PC-9 (cell line): ENCODE measurements around the gene CDH26.

ENCODE experiments used
- EZH2 ChIP-seq: fragments of 200-600 bp; sonication (generic); IDR thresholded peaks from 2 replicates; pipeline ENCODE4 v1.8.0; 2017; ENCODE audit warnings: antibody characterized with exemption, low read depth
- TF ChIP-seq, protein P1 (sequence below): fragments of 200-600 bp; sonication (generic); conservative IDR thresholded peaks from 2 replicates; pipeline ENCODE4 v1.6.1; 2017; ENCODE audit warnings: mixed run types, antibody characterized with exemption, mild to moderate bottlenecking, moderate library complexity

GRCh38 chr20:59954718-59955117 is 3.5 kb upstream of the CDH26 start:
- TF ChIP-seq, protein P1, sequence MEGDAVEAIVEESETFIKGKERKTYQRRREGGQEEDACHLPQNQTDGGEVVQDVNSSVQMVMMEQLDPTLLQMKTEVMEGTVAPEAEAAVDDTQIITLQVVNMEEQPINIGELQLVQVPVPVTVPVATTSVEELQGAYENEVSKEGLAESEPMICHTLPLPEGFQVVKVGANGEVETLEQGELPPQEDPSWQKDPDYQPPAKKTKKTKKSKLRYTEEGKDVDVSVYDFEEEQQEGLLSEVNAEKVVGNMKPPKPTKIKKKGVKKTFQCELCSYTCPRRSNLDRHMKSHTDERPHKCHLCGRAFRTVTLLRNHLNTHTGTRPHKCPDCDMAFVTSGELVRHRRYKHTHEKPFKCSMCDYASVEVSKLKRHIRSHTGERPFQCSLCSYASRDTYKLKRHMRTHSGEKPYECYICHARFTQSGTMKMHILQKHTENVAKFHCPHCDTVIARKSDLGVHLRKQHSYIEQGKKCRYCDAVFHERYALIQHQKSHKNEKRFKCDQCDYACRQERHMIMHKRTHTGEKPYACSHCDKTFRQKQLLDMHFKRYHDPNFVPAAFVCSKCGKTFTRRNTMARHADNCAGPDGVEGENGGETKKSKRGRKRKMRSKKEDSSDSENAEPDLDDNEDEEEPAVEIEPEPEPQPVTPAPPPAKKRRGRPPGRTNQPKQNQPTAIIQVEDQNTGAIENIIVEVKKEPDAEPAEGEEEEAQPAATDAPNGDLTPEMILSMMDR, result no peak
- no peak for TF ChIP-seq EZH2
